ENCODE data around the gene SNAPC2. TPM values are rescaled to one million over a fixed set of nuclear protein-coding genes. Genes with fewer than 3 reads are reported as not detected.
"Not testable (repeated sequence)": the region's sequence is repeated elsewhere in the genome, so short reads cannot be mapped to it uniquely, and the experiment has no call there.

Gene SNAPC2
- total RNA-seq, 2 experiments from 2014 or later: 20.4 to 24.1 TPM

- H3K27ac Mint-ChIP-seq: no peak overlapping the region
- H3K36me3 Mint-ChIP-seq (ENCODE audit: low read depth): peaks cover 19% of the 10 kb centered on the region
- ChIA-PET POLR2A (interaction anchor here (0.7 to 1.7 kb wide), 5 partner anchors 11 to 46 kb away, joined by 3 to 5 read pairs (median 4); partner anchors contain the start of gene MAP2K7), CTCF (interaction anchor here (1.4 kb wide), 1 partner anchor 28 kb away, joined by 8 read pairs; the partner anchor contains the start of gene TIMM44)
- peak overlapping the region; percentile 46 for H3K4me3 Mint-ChIP-seq
- peaks cover 24% of the 10 kb centered on the region for H3K4me1 Mint-ChIP-seq
- peaks cover 27% of the 10 kb centered on the region for H3K27me3 Mint-ChIP-seq
- DNase-seq: no peak
- H3K9me3 Mint-ChIP-seq: no peaks in the 10 kb centered on the region
These were observed 4.7 kb upstream of the SNAPC2 start for GRCh38 chr19:7915250-7916102.

- ChIA-PET POLR2A (interaction anchor here (0.7 to 1.7 kb wide), 5 partner anchors 12 to 47 kb away, joined by 3 to 5 read pairs (median 4); partner anchors contain the start of gene MAP2K7), CTCF (interaction anchor here (1.4 kb wide), 1 partner anchor 27 kb away, joined by 8 read pairs; the partner anchor contains the start of gene TIMM44)
- H3K4me3 Mint-ChIP-seq: peak overlapping the region; percentile 59
- H3K9me3 Mint-ChIP-seq: no peaks in the 10 kb centered on the region
- H3K36me3 Mint-ChIP-seq (ENCODE audit: low read depth): peaks cover 13% of the 10 kb centered on the region
- no peak overlapping the region for H3K27ac Mint-ChIP-seq
- H3K27me3 Mint-ChIP-seq: peaks cover 27% of the 10 kb centered on the region
- peaks cover 29% of the 10 kb centered on the region for H3K4me1 Mint-ChIP-seq
- DNase-seq: peak; percentile 74
These were observed 3.8 kb upstream of the SNAPC2 start for GRCh38 chr19:7916103-7916954.

- POLR2A ChIA-PET: interaction anchor here (0.9 to 1.7 kb wide), 4 partner anchors 17 to 48 kb away, joined by 3 to 5 read pairs (median 4); no protein-coding TSS in a partner anchor
- H3K27me3 Mint-ChIP-seq: peaks cover 27% of the 10 kb centered on the region
- peaks cover 34% of the 10 kb centered on the region for H3K4me1 Mint-ChIP-seq
- peaks cover 9% of the 10 kb centered on the region for H3K36me3 Mint-ChIP-seq (ENCODE audit: low read depth)
- no peak for DNase-seq
- H3K27ac Mint-ChIP-seq: no peak overlapping the region
- no peaks in the 10 kb centered on the region for H3K9me3 Mint-ChIP-seq
- CTCF ChIA-PET: interaction anchor here (1.4 to 1.9 kb wide), 2 partner anchors 27 to 47 kb away, joined by 4 to 8 read pairs; partner anchors contain the start of gene TIMM44
- H3K4me3 Mint-ChIP-seq: peak overlapping the region; percentile 69
These were observed 3.2 kb upstream of the SNAPC2 start for GRCh38 chr19:7916955-7917266.

- no peak overlapping the region for H3K27ac Mint-ChIP-seq
- H3K4me3 Mint-ChIP-seq: peak overlapping the region; percentile 69
- H3K4me1 Mint-ChIP-seq: peaks cover 37% of the 10 kb centered on the region
- no peaks in the 10 kb centered on the region for H3K9me3 Mint-ChIP-seq
- ChIA-PET CTCF (interaction anchor here (0.8 to 1.9 kb wide), 5 partner anchors 14 to 48 kb away, joined by 3 to 8 read pairs (median 6); partner anchors contain the start of genes MAP2K7 and TIMM44), POLR2A (interaction anchor here (1.2 to 1.7 kb wide), 4 partner anchors 9 to 48 kb away, joined by 3 to 8 read pairs (median 4); partner anchors contain the start of gene MAP2K7)
- peak; percentile 62 for DNase-seq
- peaks cover 6% of the 10 kb centered on the region for H3K36me3 Mint-ChIP-seq (ENCODE audit: low read depth)
- peaks cover 27% of the 10 kb centered on the region for H3K27me3 Mint-ChIP-seq
These were observed 2.7 kb upstream of the SNAPC2 start for GRCh38 chr19:7917267-7918061.

GRCh38 chr19:7918062-7918614, 2.0 kb upstream of the SNAPC2 start:
- H3K27ac Mint-ChIP-seq; H3K36me3 Mint-ChIP-seq (ENCODE audit: low read depth); DNase-seq; H3K9me3 Mint-ChIP-seq: not testable (repeated sequence)
- Mint-ChIP-seq H3K27me3 (peaks cover 27% of the 10 kb centered on the region), H3K4me1 (peaks cover 40% of the 10 kb centered on the region), H3K4me3 (peak overlapping the region; percentile 58)
- ChIA-PET CTCF (interaction anchor here (0.8 to 1.9 kb wide), 5 partner anchors 14 to 49 kb away, joined by 3 to 7 read pairs (median 4); partner anchors contain the start of genes MAP2K7 and TIMM44), POLR2A (interaction anchor here (1.2 to 1.4 kb wide), 3 partner anchors 8 to 26 kb away, joined by 3 to 8 read pairs (median 3); partner anchors contain the start of gene MAP2K7)

- ChIA-PET CTCF (interaction anchor here (0.8 to 2.7 kb wide), 8 partner anchors 11 to 50 kb away, joined by 3 to 26 read pairs (median 6); partner anchors contain the start of genes MAP2K7 and TIMM44), POLR2A (interaction anchor here (1.3 to 3.3 kb wide), 4 partner anchors 8 to 25 kb away, joined by 3 to 26 read pairs (median 17); partner anchors contain the start of genes MAP2K7 and TIMM44)
- H3K9me3 Mint-ChIP-seq: no peaks in the 10 kb centered on the region
- peaks cover 27% of the 10 kb centered on the region for H3K27me3 Mint-ChIP-seq
- no peak overlapping the region for H3K27ac Mint-ChIP-seq
- H3K36me3 Mint-ChIP-seq (ENCODE audit: low read depth): no peaks in the 10 kb centered on the region
- H3K4me3 Mint-ChIP-seq: peak overlapping the region; percentile 74
- no peak for DNase-seq
- H3K4me1 Mint-ChIP-seq: peaks cover 40% of the 10 kb centered on the region
These were observed 1.3 kb upstream of the SNAPC2 start for GRCh38 chr19:7918615-7919421.

- H3K4me3 Mint-ChIP-seq: peak overlapping the region; percentile 82
- peaks cover 41% of the 10 kb centered on the region for H3K4me1 Mint-ChIP-seq
- H3K27ac Mint-ChIP-seq: peak overlapping the region; percentile 81
- POLR2A ChIA-PET: interaction anchor here (0.8 to 3.3 kb wide), 12 partner anchors 9 to 822 kb away, joined by 3 to 26 read pairs (median 4); partner anchors contain the start of genes ELAVL1, MAP2K7, PET100 and TIMM44
- CTCF ChIA-PET: interaction anchor here (1.0 to 3.3 kb wide), 7 partner anchors 9 to 352 kb away, joined by 3 to 26 read pairs (median 19); partner anchors contain the start of genes MAP2K7, TIMM44 and TRAPPC5
- peaks cover 22% of the 10 kb centered on the region for H3K27me3 Mint-ChIP-seq
- no peaks in the 10 kb centered on the region for H3K9me3 Mint-ChIP-seq
- DNase-seq: peak; percentile 100
- no peaks in the 10 kb centered on the region for H3K36me3 Mint-ChIP-seq (ENCODE audit: low read depth)
These were observed 572 bp downstream of the SNAPC2 start for GRCh38 chr19:7920519-7921301.

- Mint-ChIP-seq H3K27me3 (peaks cover 18% of the 10 kb centered on the region), H3K4me1 (peaks cover 42% of the 10 kb centered on the region), H3K9me3 (no peaks in the 10 kb centered on the region), H3K36me3 (ENCODE audit: low read depth) (no peaks in the 10 kb centered on the region), H3K27ac (peak overlapping the region; percentile 80), H3K4me3 (peak overlapping the region; percentile 82)
- ChIA-PET POLR2A (interaction anchor here (1.3 to 3.3 kb wide), 7 partner anchors 8 to 59 kb away, joined by 3 to 26 read pairs (median 8); partner anchors contain the start of genes MAP2K7 and TIMM44), CTCF (interaction anchor here (1.4 to 3.3 kb wide), 6 partner anchors 8 to 353 kb away, joined by 5 to 26 read pairs (median 21); partner anchors contain the start of genes MAP2K7, TIMM44 and TRAPPC5)
- DNase-seq: no peak
These were observed 1.3 kb downstream of the SNAPC2 start for GRCh38 chr19:7921302-7921966.

- Mint-ChIP-seq H3K4me1 (peaks cover 40% of the 10 kb centered on the region), H3K9me3 (no peaks in the 10 kb centered on the region), H3K27me3 (peaks cover 15% of the 10 kb centered on the region), H3K36me3 (ENCODE audit: low read depth) (no peaks in the 10 kb centered on the region), H3K4me3 (peak overlapping the region; percentile 8), H3K27ac (no peak overlapping the region)
- ChIA-PET CTCF (interaction anchor here (3.3 kb wide), 1 partner anchor 18 kb away, joined by 23 read pairs; the partner anchor contains the start of gene MAP2K7), POLR2A (interaction anchor here (3.2 to 3.3 kb wide), 2 partner anchors 13 to 22 kb away, joined by 17 to 26 read pairs; partner anchors contain the start of gene TIMM44)
- DNase-seq: no peak
These were observed 2.1 kb downstream of the SNAPC2 start for GRCh38 chr19:7921967-7922835.

Data from activated CD4-positive, alpha-beta memory T cell treated with anti-CD3 and anti-CD28 coated beads, Interleukin-2, amount 10 ng/mL, durations not matched to agents 7 days and 5 days (primary cell).